Mononuclear cell (primary cell): ENCODE data around the gene STRIP1. TPM values are rescaled to one million over a fixed set of nuclear protein-coding genes. Genes with fewer than 3 reads are reported as not detected.
"Not testable (repeated sequence)": the region's sequence is repeated elsewhere in the genome, so short reads cannot be mapped to it uniquely, and the experiment has no call there.

ENCODE experiments used
- H3K27me3 ChIP-seq: 2 replicates; pipeline ENCODE4 v1.6.0; 2011; ENCODE audit warnings: low read length, control low read depth; ENCODE audit not compliant: insufficient read depth
- H3K4me1 ChIP-seq: 2 replicates; pipeline ENCODE4 v1.5.1; 2011; ENCODE audit warnings: mild to moderate bottlenecking, low read length, control low read depth; ENCODE audit not compliant: insufficient read depth
- H3K4me3 ChIP-seq: 2 replicates; pipeline ENCODE4 v1.5.1; 2011; ENCODE audit warnings: mild to moderate bottlenecking, low read length, moderate library complexity
- H3K9me3 ChIP-seq: 2 replicates; pipeline ENCODE4 v1.5.1; 2011; ENCODE audit warnings: low read depth, mild to moderate bottlenecking, control low read depth, low read length
- total RNA-seq: library from RNA; depleted of rRNA; stranded (reverse); fragments of >200 nt; gene quantifications from one replicate; pipeline ENCODE4 v1.2.3, GENCODE V29; 2012

The STRIP1 gene
- total RNA-seq, 1 donor, result 49.3 TPM

DNA sequence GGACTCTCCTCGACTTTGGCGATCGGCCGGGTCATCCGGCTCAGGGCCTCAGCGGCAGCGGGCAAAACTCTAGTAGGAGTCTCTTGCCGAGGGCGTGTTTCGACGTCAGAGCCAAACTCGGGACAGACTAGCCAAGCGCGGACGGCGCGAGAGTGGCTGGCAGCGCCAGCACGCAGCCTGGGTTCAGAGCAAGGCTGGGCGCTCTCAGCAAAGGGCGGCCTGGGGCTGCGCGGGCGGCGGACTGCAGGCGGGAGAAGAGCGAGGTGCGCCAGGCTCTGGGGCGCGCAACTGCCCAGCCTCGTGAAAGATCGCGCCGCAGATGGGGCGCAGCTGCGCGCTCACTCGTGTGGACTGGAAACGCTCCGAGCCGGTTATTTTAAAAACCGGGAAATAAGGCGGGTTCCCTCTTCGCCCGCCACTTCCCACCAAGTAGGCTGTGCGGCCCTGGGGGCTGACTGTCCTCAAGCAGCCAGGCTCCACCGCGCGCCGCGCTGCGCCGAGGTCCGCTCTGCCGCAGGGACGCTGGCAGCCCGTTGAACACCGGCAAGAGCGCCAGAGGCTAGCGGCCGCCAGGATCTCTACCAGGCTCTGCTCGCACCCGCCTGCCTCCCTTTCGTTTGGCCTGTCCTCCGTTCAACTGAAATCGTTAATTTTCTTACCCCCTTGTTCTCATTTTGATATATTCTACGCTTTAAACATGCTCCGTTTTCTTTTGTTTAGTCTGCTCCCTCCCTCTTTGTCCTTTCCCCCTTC, 33.6 kb downstream of the STRIP1 start:
- H3K4me3 ChIP-seq, result no peak overlapping the region
- H3K4me1 ChIP-seq, result peaks cover 32% of the 10 kb centered on the region
- no peaks in the 10 kb centered on the region for H3K9me3 ChIP-seq
- peaks cover 67% of the 10 kb centered on the region for H3K27me3 ChIP-seq

DNA sequence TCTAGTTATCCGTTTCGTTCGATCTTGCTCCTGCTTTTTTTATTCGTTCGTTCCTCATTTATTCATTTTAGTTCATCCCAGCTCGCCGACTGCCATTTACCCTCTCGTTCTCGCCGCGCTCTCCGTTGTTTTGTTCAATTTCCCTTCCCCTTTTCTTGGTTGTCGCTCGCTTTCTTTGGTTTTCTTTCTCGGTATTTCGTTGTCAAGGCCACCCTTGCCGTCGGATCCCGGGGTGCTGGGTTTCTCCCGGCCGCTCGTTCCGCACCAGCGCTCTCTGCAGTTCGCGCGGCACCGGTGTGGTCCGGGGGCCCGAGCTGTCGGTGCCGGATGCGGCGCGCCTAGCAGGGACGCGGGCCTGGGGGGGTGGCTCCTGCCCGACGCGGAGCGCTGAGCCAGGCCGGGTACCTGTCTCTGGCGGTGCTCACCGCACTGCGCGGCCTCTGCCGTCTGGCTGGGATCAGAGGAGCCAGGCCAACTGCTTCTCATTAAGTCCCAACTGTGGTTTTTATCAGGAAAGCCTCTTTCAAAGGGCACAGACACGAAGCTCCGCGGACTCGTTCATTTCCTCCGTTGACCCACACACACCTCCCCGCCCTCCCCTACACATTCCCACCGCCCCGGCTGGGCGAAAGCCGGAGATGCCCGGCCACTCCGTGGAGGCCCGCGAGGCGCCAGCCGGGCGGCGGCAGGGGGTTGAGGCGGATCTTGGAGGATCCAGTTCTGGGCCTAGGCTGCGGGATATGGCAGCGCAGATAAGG, 34.4 kb downstream of the STRIP1 start:
- no peak overlapping the region for H3K4me3 ChIP-seq
- no peaks in the 10 kb centered on the region for H3K9me3 ChIP-seq
- H3K27me3 ChIP-seq, result peaks cover 73% of the 10 kb centered on the region
- H3K4me1 ChIP-seq, result peaks cover 32% of the 10 kb centered on the region

DNA sequence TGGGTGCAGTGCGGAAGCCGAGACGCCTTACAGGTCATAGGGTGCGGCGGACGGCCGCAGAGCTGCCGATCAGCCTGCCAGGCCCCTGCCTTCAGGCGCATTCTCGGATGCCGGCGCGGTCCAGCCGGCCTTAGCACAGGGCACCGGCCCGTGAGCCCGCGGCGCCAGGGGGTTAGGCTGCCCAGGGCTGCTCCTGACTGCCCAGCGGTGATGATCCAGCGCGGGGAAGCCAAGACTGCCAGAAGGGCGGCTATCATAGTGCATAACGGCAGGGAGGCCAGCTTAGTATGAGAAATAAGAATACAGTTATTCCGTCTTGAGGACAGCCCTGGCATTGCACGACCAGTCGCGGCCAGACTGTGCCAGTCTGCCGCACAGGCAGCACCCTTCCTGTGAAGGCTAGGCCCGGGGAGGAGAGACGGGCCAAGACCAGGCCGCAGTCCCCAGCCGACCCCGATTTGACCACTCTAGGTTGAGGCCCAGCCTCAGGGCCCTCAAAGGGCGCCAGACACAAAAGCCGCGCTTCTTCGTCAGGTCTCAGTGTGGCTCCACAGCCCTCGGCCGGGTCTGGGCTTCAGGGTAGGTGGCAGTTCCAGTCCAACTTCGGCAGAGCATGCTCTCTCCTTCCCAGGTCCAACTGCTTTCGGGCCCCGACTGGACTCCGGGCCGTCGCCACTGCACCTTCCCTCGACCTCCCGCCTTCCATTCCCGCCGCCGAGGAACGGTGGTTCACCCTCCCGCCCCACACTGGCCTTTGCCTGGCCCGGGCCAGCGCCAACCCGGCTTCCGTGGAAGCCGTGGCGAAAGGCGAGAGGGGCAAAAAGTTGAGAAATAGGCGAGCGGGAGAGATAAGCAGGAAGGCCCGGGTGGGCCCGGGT, 35.2 kb downstream of the STRIP1 start:
- Histone ChIP-seq H3K9me3 (no peaks in the 10 kb centered on the region), H3K27me3 (peaks cover 77% of the 10 kb centered on the region), H3K4me1 (peaks cover 32% of the 10 kb centered on the region), H3K4me3 (no peak overlapping the region)

DNA sequence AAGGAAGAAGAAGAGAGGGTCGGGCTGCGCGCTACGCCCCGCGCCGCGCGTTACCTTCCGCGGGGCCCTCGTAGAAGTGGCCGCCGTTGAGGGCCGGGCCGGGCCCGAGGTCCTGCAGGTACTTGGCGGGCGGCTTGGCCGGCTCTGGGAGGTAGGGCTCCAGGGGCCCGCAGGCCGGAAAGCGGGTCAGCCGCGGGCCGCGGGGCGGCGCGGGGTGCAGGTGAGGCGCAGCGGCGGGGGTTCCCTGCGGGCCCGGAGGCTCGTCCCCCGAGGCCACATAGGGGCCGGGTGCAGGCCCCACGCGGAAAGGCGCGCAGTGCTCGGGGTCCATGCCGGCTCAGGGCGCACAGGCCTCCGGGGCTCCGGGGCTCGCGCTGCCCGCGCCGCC, 35.9 kb downstream of the STRIP1 start:
- Histone ChIP-seq H3K4me1 (peaks cover 32% of the 10 kb centered on the region), H3K27me3 (peaks cover 77% of the 10 kb centered on the region)

DNA sequence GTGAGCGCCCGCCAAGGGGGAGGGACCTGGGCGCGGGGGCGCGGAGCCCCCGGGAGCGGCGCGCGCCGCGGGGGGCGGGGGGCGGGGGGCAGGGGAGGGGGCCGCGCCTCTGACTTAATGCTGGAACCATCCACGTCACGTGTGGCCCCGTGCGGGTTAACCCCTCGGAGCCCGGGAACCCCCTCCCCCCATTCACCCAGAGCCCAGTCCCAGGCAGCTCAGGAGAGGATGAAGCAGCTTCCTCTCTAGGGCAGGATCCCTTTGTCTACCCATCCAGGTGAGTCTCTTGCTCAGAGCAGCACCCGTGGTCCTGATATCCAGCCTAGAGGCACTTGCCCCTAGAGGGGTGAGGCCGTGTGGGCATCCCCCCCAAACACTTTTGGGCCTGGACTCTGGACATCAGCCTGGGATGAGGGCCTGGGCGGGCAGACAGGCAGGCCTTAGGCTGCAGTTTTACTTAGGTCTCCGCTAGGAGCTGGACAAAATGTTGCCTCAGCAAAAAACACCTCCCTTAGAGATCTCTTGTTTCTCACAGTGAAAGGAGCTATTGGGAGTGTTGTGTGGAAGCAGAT, 36.3 kb downstream of the STRIP1 start, which contains the start of gene ALX3:
Gene ALX3, minus strand, starts transcription at position 2 of the 572 bp plus-strand sequence. CDS start 60 bp downstream, outside the sequence.
- no peak within 1 kb of the TSS for H3K4me3 ChIP-seq
- no peaks in the 10 kb centered on the region for H3K9me3 ChIP-seq
- peaks cover 77% of the 10 kb centered on the region for H3K27me3 ChIP-seq
- H3K4me1 ChIP-seq, result peaks cover 32% of the 10 kb centered on the region

More for the DNA sequence above, 35.9 kb downstream of the STRIP1 start:
- no peaks in the 10 kb centered on the region for H3K9me3 ChIP-seq
- H3K4me3 ChIP-seq, result no peak overlapping the region

DNA sequence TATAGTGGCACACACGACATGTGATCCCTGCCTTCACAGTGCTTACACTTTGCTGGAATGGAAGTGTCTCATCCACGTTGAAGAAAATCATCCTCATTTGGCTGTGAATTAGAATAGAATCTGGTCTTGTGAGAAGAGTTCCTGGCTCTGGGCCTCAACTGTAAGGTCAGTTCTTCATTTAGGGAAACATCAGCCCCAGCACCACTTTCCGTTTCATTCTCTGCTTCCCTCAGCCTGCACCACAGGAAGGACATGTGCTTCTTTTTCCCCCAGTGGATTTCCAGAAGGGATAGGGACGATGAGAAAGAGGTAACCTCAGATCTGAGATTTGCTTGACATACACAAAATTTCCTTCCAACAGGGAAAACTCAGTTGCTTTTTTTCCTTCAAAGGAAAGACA, 39.7 kb downstream of the STRIP1 start:
- Histone ChIP-seq H3K27me3 (peaks cover 52% of the 10 kb centered on the region), H3K4me1 (peaks cover 13% of the 10 kb centered on the region), H3K4me3 (no peak overlapping the region), H3K9me3 (no peaks in the 10 kb centered on the region)

DNA sequence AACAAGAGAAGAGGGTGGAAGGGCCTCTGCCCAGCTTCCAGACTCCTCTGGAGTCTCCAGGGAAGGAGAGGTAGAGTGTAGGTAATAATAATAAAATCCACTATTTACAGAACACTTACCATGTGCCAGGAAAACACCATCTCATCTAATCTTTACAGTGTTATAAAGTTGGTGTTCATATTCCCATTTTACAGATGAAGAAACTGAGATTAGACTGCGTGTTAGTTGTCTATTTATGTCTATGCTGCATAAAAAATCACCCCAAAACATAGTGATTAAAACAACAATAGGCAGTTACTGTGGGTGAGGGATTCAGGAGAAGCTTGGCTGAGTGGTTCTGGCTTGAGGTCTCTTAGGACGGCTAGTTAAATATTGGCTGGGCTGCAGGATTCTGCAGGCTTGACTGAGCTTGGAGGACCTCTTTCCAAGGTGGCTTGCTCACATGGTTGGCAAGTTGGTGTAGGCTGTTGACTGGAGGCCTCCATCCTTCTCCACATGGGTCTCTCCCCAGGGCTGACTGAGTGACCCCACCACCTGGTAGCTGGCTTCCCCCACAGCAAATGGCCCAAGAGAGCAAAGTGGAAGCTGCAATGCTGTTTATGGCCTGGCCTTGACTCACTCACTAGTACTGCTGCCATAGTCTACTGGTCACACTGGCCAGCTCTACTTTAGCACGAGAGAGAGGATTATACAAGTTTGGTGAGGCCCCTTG, 42.5 kb downstream of the STRIP1 start:
- Histone ChIP-seq H3K4me1 (no peaks in the 10 kb centered on the region), H3K27me3 (peaks cover 31% of the 10 kb centered on the region), H3K4me3 (no peak overlapping the region), H3K9me3 (no peaks in the 10 kb centered on the region)

DNA sequence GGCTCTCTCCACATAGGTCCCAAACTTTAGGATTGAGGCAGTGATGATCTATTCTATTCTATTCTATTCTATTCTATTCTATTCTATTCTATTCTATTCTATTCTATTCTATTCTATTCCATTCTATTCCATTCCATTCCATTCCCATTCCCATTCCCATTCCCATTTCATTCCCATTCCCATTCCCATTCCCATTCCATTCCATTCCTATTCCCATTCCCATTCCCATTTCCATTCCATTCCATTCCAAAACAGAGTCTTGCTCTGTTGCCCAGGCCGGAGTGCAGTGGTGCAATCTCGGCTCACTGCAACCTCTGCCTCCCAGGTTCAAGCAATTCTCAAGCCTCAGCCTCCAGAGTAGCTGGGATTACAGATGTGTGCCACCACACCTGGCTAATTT, 45.6 kb downstream of the STRIP1 start:
- peaks cover 21% of the 10 kb centered on the region for H3K4me1 ChIP-seq
- H3K4me3 ChIP-seq, H3K9me3 ChIP-seq: not testable (repeated sequence)
- peaks cover 38% of the 10 kb centered on the region for H3K27me3 ChIP-seq

DNA sequence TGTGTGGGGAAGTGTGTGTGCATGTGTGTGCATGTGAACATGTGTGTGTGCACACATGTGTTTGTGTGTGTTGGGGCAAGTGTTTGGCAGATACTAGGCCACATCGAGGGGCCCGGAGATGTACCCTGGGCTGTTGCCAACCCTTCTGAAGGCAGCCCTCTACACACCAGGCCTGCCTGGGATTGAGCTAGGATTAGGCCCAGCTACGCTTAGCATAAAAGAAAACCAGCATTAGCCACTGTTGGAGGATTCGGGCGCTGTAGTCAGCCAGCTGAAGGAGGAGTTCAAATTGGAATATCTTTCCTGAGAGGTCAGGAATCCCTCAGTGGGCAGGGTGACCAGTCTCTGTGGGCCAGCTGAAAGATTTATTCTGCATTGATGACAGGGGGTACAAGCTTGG, 46.6 kb downstream of the STRIP1 start:
- H3K4me1 ChIP-seq, result peaks cover 23% of the 10 kb centered on the region
- no peaks in the 10 kb centered on the region for H3K9me3 ChIP-seq
- H3K27me3 ChIP-seq, result peaks cover 49% of the 10 kb centered on the region
- no peak overlapping the region for H3K4me3 ChIP-seq

DNA sequence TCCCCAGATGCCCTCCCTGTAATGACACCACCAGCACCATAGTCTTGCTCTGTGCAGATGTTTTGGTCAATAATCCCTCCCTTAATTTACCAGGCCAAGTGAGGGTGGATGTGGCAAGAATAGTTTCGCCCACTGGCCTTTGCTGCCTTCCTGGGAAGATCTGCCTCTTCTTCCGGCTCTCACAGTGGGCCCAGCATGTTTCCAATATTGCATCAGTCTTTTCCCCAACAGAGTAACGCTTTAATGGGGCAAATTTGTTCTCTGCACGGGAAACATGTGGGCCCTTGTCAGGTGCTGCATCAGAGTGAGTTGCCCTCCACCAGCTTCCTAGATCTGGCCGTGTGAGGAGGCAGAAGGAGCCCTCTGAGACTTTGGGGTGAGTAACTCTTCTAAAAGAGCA, 48.1 kb downstream of the STRIP1 start:
- Histone ChIP-seq H3K4me1 (peaks cover 23% of the 10 kb centered on the region), H3K27me3 (peaks cover 45% of the 10 kb centered on the region), H3K4me3 (no peak overlapping the region), H3K9me3 (no peaks in the 10 kb centered on the region)

DNA sequence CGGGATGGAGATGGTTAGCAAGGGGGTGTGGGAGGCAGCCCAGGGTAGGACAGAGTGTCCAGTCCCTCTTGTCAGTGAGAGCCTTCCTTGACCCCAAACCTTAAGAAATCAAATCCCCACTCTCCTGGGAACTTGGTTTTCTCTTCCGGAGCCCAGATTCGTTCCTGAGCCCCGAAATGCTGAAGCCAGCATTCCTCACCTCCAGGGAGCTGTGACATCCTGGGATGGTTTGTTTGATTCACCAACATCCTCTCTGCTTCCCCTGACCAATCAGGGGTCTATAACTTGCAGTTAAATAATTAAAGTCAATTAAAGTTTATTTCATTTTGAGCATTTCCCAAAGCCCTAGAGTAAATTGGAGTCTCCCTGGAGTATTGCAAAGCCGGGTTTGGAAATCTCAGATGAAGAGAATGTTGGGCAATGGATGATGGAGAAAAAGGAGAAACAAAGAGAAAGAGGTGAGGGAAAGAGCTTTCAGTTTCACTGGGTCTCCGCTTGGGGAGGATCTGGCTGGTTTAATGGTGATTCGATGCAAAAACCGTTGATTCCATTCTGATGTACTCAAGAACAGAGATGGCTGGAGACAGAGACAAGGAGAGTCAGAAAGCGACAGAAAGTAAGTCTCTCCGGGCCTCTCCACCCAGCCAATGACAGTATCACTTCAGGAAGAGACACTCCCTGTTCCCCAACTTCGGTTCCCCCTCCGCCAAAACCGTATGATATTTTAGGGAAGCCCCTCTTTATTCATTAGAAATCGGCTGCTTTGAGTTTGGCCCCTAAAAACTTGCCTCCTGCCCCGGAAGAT, 48.8 kb downstream of the STRIP1 start:
- H3K4me1 ChIP-seq, result peaks cover 23% of the 10 kb centered on the region
- H3K9me3 ChIP-seq, result no peaks in the 10 kb centered on the region
- peak overlapping the region; percentile 42 for H3K4me3 ChIP-seq
- H3K27me3 ChIP-seq, result peaks cover 48% of the 10 kb centered on the region

DNA sequence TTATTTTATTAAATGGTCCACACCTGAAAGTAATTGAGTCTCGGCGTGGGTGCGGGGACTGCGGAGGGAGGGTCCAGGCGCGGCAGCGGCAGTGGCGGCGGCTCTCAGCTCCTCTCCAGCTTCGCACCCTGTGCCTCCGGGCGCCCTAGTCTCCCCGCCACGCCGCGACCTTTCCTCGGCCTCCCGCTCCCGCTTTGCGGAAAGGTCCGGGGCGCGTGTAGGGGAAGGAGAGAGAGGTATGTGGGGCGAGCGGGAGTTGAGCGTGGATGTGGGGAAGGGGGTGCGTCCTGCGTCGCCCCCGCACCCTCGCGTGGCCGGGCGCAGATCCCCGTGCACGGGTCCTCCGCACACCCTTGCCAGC, 49.4 kb downstream of the STRIP1 start:
- Histone ChIP-seq H3K9me3 (no peaks in the 10 kb centered on the region), H3K27me3 (peaks cover 48% of the 10 kb centered on the region), H3K4me3 (peak overlapping the region; percentile 42), H3K4me1 (peaks cover 23% of the 10 kb centered on the region)

DNA sequence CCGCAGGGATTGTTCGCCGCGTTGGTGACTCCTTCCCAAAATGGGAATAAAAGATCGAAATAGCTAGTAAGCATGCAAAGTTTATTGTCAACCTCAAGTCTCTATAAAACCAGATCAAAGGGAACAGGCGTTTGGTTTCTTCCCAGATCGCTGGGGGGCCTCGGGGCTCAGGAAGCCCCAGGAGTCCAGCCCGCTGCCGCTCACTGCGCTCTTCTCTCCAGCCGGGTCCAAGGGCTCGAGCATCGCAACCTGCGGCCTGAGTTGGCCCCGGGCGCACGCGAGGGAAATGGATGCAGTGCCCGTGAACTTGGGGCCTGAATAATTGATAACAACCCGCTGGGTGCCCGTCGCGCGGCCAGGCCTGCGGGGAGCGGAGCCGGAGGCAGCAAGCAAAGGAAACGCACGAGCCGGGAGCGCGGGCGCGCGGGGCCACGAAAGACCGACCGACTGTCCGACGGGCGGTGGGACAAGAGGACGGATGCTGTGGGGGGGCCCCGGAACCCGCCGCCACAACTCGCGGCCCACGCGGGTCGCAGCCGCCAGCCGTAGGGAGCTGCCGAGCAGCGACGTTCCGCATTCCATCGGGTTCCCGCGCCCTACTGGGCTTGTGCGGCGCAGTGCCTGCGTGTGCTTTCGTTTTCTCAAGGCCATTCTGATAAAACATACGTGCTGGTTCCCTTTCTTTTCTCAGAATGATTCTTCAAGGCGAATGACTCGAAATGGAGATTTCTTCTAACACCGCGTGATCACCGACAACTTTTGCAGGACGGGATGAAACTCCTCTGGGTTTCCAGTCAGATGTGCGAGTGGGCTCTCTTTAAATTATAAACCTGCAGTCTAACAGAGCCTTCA, 50.0 kb downstream of the STRIP1 start:
- no peaks in the 10 kb centered on the region for H3K9me3 ChIP-seq
- H3K4me3 ChIP-seq, result peak overlapping the region; percentile 42
- H3K27me3 ChIP-seq, result peaks cover 48% of the 10 kb centered on the region
- H3K4me1 ChIP-seq, result peaks cover 23% of the 10 kb centered on the region
